OCI-LY3 (cell line): ENCODE results near the gene SHISA7.

Experiments
- CTCF ChIP-seq: fragments of 200-600, 300-600 bp; sonication (generic); IDR thresholded peaks from 2 replicates; pipeline ENCODE4 v1.5.1; 2014; ENCODE audit warnings: antibody characterized with exemption, low read length, low read depth
- EZH2phosphoT487 ChIP-seq: fragments of 200-600 bp; shearing (Covaris generic); IDR thresholded peaks from 2 replicates; pipeline ENCODE4 v1.6.1; 2018; ENCODE audit warnings: antibody characterized with exemption, mixed run types, low read depth

GRCh38 chr19:55392820-55393761, 50.0 kb downstream of the SHISA7 start:
- TF ChIP-seq CTCF (no peak), EZH2phosphoT487 (no peak)
